H7 (cell line): ENCODE data around the gene NRARP. TPM values are rescaled to one million over a fixed set of nuclear protein-coding genes. Genes with fewer than 3 reads are reported as not detected.
"Not testable (repeated sequence)": the region's sequence is repeated elsewhere in the genome, so short reads cannot be mapped to it uniquely, and the experiment has no call there.

Experiments used
- DNase-seq: peaks from one replicate; pipeline ENCODE4 v3.0.0; 2012
- H3K27me3 ChIP-seq: 2 replicates; pipeline ENCODE4 v1.6.0; 2011; ENCODE audit warnings: mild to moderate bottlenecking, low read length; ENCODE audit not compliant: control insufficient read depth, insufficient read depth
- H3K36me3 ChIP-seq: replicated peaks from 2 replicates; pipeline ENCODE4 v1.5.1; 2011; ENCODE audit warnings: low read length; ENCODE audit not compliant: control insufficient read depth, insufficient read depth
- H3K4me3 ChIP-seq: 2 replicates; pipeline ENCODE4 v1.5.1; 2011; ENCODE audit warnings: low read depth, mild to moderate bottlenecking, control low read depth, low read length, moderate library complexity; ENCODE audit not compliant: insufficient read depth
- total RNA-seq: library from RNA; depleted of rRNA; stranded (reverse); fragments of >200 nt; shearing (Covaris generic); gene quantifications from 2 replicates; pipeline ENCODE4 v1.2.3, GENCODE V29; 2014

NRARP gene
- total RNA-seq, 1 experiment from 2014 or later, result 27.7 TPM

- Histone ChIP-seq H3K4me3 (no peak overlapping the region), H3K27me3 (no peaks in the 10 kb centered on the region), H3K36me3 (peaks cover 18% of the 10 kb centered on the region)
- peak; percentile 67 for DNase-seq
These were observed 29.6 kb downstream of the NRARP start for GRCh38 chr9:137272241-137273094.

- H3K36me3 ChIP-seq, result peaks cover 19% of the 10 kb centered on the region
- H3K4me3 ChIP-seq, result no peak overlapping the region
- peak; percentile 57 for DNase-seq
- H3K27me3 ChIP-seq, result no peaks in the 10 kb centered on the region
These were observed 30.4 kb downstream of the NRARP start for GRCh38 chr9:137271696-137272076.

- DNase-seq, result peak; percentile 61
- H3K4me3 ChIP-seq, result no peak overlapping the region
- H3K36me3 ChIP-seq, result peaks cover 19% of the 10 kb centered on the region
These were observed 31.0 kb downstream of the NRARP start for GRCh38 chr9:137270929-137271695.

GRCh38 chr9:137269231-137269772 lies 32.8 kb downstream of the NRARP start:
- Histone ChIP-seq H3K27me3 (no peaks in the 10 kb centered on the region), H3K36me3 (peaks cover 19% of the 10 kb centered on the region), H3K4me3 (no peak overlapping the region)
- DNase-seq, result peak; percentile 14

More at GRCh38 chr9:137270929-137271695, 31.0 kb downstream of the NRARP start:
- no peaks in the 10 kb centered on the region for H3K27me3 ChIP-seq

GRCh38 chr9:137268538-137269201 lies 33.4 kb downstream of the NRARP start:
- Histone ChIP-seq H3K4me3 (no peak overlapping the region), H3K36me3 (peaks cover 21% of the 10 kb centered on the region), H3K27me3 (no peaks in the 10 kb centered on the region)
- DNase-seq, result peak; percentile 24

- no peak overlapping the region for H3K4me3 ChIP-seq
- H3K36me3 ChIP-seq, result peaks cover 24% of the 10 kb centered on the region
- DNase-seq, result peak; percentile 31
- H3K27me3 ChIP-seq, result no peaks in the 10 kb centered on the region
These were observed 34.1 kb downstream of the NRARP start for GRCh38 chr9:137267933-137268355.

GRCh38 chr9:137266585-137267453 lies 35.3 kb downstream of the NRARP start:
- DNase-seq, result peak; percentile 48
- Histone ChIP-seq H3K36me3 (peaks cover 22% of the 10 kb centered on the region), H3K4me3 (no peak overlapping the region), H3K27me3 (no peaks in the 10 kb centered on the region)

GRCh38 chr9:137266162-137266527 lies 35.9 kb downstream of the NRARP start:
- peaks cover 20% of the 10 kb centered on the region for H3K36me3 ChIP-seq
- no peak overlapping the region for H3K4me3 ChIP-seq
- no peaks in the 10 kb centered on the region for H3K27me3 ChIP-seq
- peak; percentile 51 for DNase-seq

- Histone ChIP-seq H3K27me3 (no peaks in the 10 kb centered on the region), H3K4me3 (no peak overlapping the region), H3K36me3 (peaks cover 20% of the 10 kb centered on the region)
- DNase-seq, result no peak
These were observed 36.4 kb downstream of the NRARP start for GRCh38 chr9:137265496-137266161.

GRCh38 chr9:137264067-137264466 lies 38.0 kb downstream of the NRARP start:
- no peaks in the 10 kb centered on the region for H3K27me3 ChIP-seq
- peaks cover 16% of the 10 kb centered on the region for H3K36me3 ChIP-seq
- H3K4me3 ChIP-seq, result no peak overlapping the region
- DNase-seq, result no peak

- Histone ChIP-seq H3K27me3 (no peaks in the 10 kb centered on the region), H3K36me3 (peaks cover 12% of the 10 kb centered on the region), H3K4me3 (no peak overlapping the region)
- no peak for DNase-seq
These were observed 38.6 kb downstream of the NRARP start for GRCh38 chr9:137263506-137263905.

GRCh38 chr9:137262909-137263285 lies 39.2 kb downstream of the NRARP start:
- Histone ChIP-seq H3K4me3 (no peak overlapping the region), H3K27me3 (no peaks in the 10 kb centered on the region), H3K36me3 (peaks cover 11% of the 10 kb centered on the region)
- no peak for DNase-seq

GRCh38 chr9:137262173-137262908 lies 39.7 kb downstream of the NRARP start:
- not testable (repeated sequence) for H3K4me3 ChIP-seq, DNase-seq, H3K27me3 ChIP-seq
- peaks cover 11% of the 10 kb centered on the region for H3K36me3 ChIP-seq
